Stimulated activated naive CD8-positive, alpha-beta T cell treated with anti-CD3 and anti-CD28 coated beads, Interleukin-15, Interleukin-2, amounts not matched to agents 100 ng/mL and 50 ng/mL, for 24 hours (primary cell): ENCODE measurements around the gene TEX261.

Experiments
- H3K27ac Mint-ChIP-seq: one replicate; pipeline ENCODE4 v1.8.0; 2021; ENCODE audit warnings: mild to moderate bottlenecking, mixed read lengths
- H3K27me3 Mint-ChIP-seq: one replicate; pipeline ENCODE4 v1.8.0; 2021; ENCODE audit warnings: mixed read lengths
- H3K36me3 Mint-ChIP-seq: one replicate; pipeline ENCODE4 v1.8.0; 2021; ENCODE audit warnings: low read depth, mixed read lengths
- H3K4me1 Mint-ChIP-seq: one replicate; pipeline ENCODE4 v1.8.0; 2021; ENCODE audit warnings: low read depth, mixed read lengths
- H3K4me3 Mint-ChIP-seq: one replicate; pipeline ENCODE4 v1.8.0; 2021; ENCODE audit warnings: mild to moderate bottlenecking, mixed read lengths
- H3K9me3 Mint-ChIP-seq: one replicate; pipeline ENCODE4 v1.8.0; 2021; ENCODE audit warnings: mixed read lengths

Gene TEX261

GRCh38 chr2:70959851-70960832 is 34.5 kb downstream of the TEX261 start:
- H3K27me3 Mint-ChIP-seq = peaks cover 39% of the 10 kb centered on the region
- H3K4me1 Mint-ChIP-seq = peaks cover 5% of the 10 kb centered on the region
- no peak overlapping the region for H3K4me3 Mint-ChIP-seq
- no peak overlapping the region for H3K27ac Mint-ChIP-seq
- H3K9me3 Mint-ChIP-seq = no peaks in the 10 kb centered on the region
- no peaks in the 10 kb centered on the region for H3K36me3 Mint-ChIP-seq

- peaks cover 41% of the 10 kb centered on the region for H3K27me3 Mint-ChIP-seq
- no peak overlapping the region for H3K4me3 Mint-ChIP-seq
- no peaks in the 10 kb centered on the region for H3K4me1 Mint-ChIP-seq
- no peaks in the 10 kb centered on the region for H3K36me3 Mint-ChIP-seq
- H3K9me3 Mint-ChIP-seq = no peaks in the 10 kb centered on the region
- H3K27ac Mint-ChIP-seq = no peak overlapping the region
Measured at GRCh38 chr2:70959271-70959761, 35.4 kb downstream of the TEX261 start.

GRCh38 chr2:70958759-70959158 is 35.9 kb downstream of the TEX261 start:
- Mint-ChIP-seq H3K27ac (no peak overlapping the region), H3K9me3 (no peaks in the 10 kb centered on the region), H3K4me3 (no peak overlapping the region), H3K27me3 (peaks cover 40% of the 10 kb centered on the region), H3K36me3 (no peaks in the 10 kb centered on the region), H3K4me1 (no peaks in the 10 kb centered on the region)

- no peaks in the 10 kb centered on the region for H3K9me3 Mint-ChIP-seq
- no peak overlapping the region for H3K27ac Mint-ChIP-seq
- H3K4me3 Mint-ChIP-seq = no peak overlapping the region
- peaks cover 37% of the 10 kb centered on the region for H3K27me3 Mint-ChIP-seq
- no peaks in the 10 kb centered on the region for H3K36me3 Mint-ChIP-seq
- H3K4me1 Mint-ChIP-seq = no peaks in the 10 kb centered on the region
Measured at GRCh38 chr2:70957798-70958197, 36.9 kb downstream of the TEX261 start.

GRCh38 chr2:70956141-70956540 is 38.5 kb downstream of the TEX261 start:
- H3K36me3 Mint-ChIP-seq = no peaks in the 10 kb centered on the region
- no peaks in the 10 kb centered on the region for H3K4me1 Mint-ChIP-seq
- H3K27me3 Mint-ChIP-seq = peaks cover 37% of the 10 kb centered on the region
- no peak overlapping the region for H3K4me3 Mint-ChIP-seq
- no peak overlapping the region for H3K27ac Mint-ChIP-seq
- H3K9me3 Mint-ChIP-seq = no peaks in the 10 kb centered on the region

- Mint-ChIP-seq H3K4me1 (no peaks in the 10 kb centered on the region), H3K27ac (no peak overlapping the region), H3K4me3 (no peak overlapping the region), H3K27me3 (peaks cover 33% of the 10 kb centered on the region), H3K36me3 (no peaks in the 10 kb centered on the region), H3K9me3 (no peaks in the 10 kb centered on the region)
Measured at GRCh38 chr2:70954886-70955285, 39.8 kb downstream of the TEX261 start.

GRCh38 chr2:70949086-70949485 is 45.6 kb downstream of the TEX261 start:
- Mint-ChIP-seq H3K4me3 (no peak overlapping the region), H3K27me3 (peaks cover 30% of the 10 kb centered on the region), H3K27ac (no peak overlapping the region), H3K4me1 (peaks cover 17% of the 10 kb centered on the region), H3K9me3 (no peaks in the 10 kb centered on the region), H3K36me3 (no peaks in the 10 kb centered on the region)

- H3K27me3 Mint-ChIP-seq = peaks cover 28% of the 10 kb centered on the region
- H3K4me3 Mint-ChIP-seq = peak overlapping the region; percentile 83
- H3K27ac Mint-ChIP-seq = peak overlapping the region; percentile 79
- no peaks in the 10 kb centered on the region for H3K36me3 Mint-ChIP-seq
- peaks cover 17% of the 10 kb centered on the region for H3K4me1 Mint-ChIP-seq
- no peaks in the 10 kb centered on the region for H3K9me3 Mint-ChIP-seq
Measured at GRCh38 chr2:70948337-70949003, 46.2 kb downstream of the TEX261 start.

- Mint-ChIP-seq H3K36me3 (no peaks in the 10 kb centered on the region), H3K27me3 (peaks cover 25% of the 10 kb centered on the region), H3K27ac (peak overlapping the region; percentile 79), H3K9me3 (no peaks in the 10 kb centered on the region), H3K4me1 (peaks cover 17% of the 10 kb centered on the region), H3K4me3 (peak overlapping the region; percentile 83)
Measured at GRCh38 chr2:70947556-70948184, 47.0 kb downstream of the TEX261 start.

GRCh38 chr2:70946832-70947442 is 47.7 kb downstream of the TEX261 start:
- H3K27ac Mint-ChIP-seq = no peak overlapping the region
- no peaks in the 10 kb centered on the region for H3K36me3 Mint-ChIP-seq
- peaks cover 25% of the 10 kb centered on the region for H3K27me3 Mint-ChIP-seq

GRCh38 chr2:70944111-70944690 is 50.5 kb downstream of the TEX261 start:
- Mint-ChIP-seq H3K9me3 (no peaks in the 10 kb centered on the region), H3K4me1 (peaks cover 17% of the 10 kb centered on the region), H3K27me3 (peaks cover 26% of the 10 kb centered on the region), H3K27ac (no peak overlapping the region), H3K4me3 (no peak overlapping the region), H3K36me3 (no peaks in the 10 kb centered on the region)

More at GRCh38 chr2:70946832-70947442, 47.7 kb downstream of the TEX261 start:
- Mint-ChIP-seq H3K4me3 (no peak overlapping the region), H3K4me1 (peaks cover 17% of the 10 kb centered on the region), H3K9me3 (no peaks in the 10 kb centered on the region)

- H3K4me1 Mint-ChIP-seq = peaks cover 16% of the 10 kb centered on the region
- H3K9me3 Mint-ChIP-seq = no peaks in the 10 kb centered on the region
- no peak overlapping the region for H3K4me3 Mint-ChIP-seq
- H3K27ac Mint-ChIP-seq = no peak overlapping the region
- peaks cover 25% of the 10 kb centered on the region for H3K27me3 Mint-ChIP-seq
- H3K36me3 Mint-ChIP-seq = no peaks in the 10 kb centered on the region
Measured at GRCh38 chr2:70943205-70943871, 51.3 kb downstream of the TEX261 start.

- H3K36me3 Mint-ChIP-seq = no peaks in the 10 kb centered on the region
- no peak overlapping the region for H3K4me3 Mint-ChIP-seq
- no peak overlapping the region for H3K27ac Mint-ChIP-seq
- H3K9me3 Mint-ChIP-seq = no peaks in the 10 kb centered on the region
- peaks cover 18% of the 10 kb centered on the region for H3K27me3 Mint-ChIP-seq
- H3K4me1 Mint-ChIP-seq = peaks cover 8% of the 10 kb centered on the region
Measured at GRCh38 chr2:70942396-70943204, 52.1 kb downstream of the TEX261 start.
